GM19397 (cell line): ENCODE measurements around the gene DHX8.
A peak's percentile ranks its signal among the peaks of the same experiment; 100 is the strongest.
"Not testable (repeated sequence)": the region's sequence is repeated elsewhere in the genome, so short reads cannot be mapped to it uniquely, and the experiment has no call there.

Source experiments
- ATAC-seq: cut with Tn5 transposase; IDR thresholded peaks from one replicate; pipeline ENCODE4 v1.9.1; 2021; ENCODE audit warnings: mild to moderate bottlenecking, moderate library complexity; ENCODE audit not compliant: unreplicated experiment

The DHX8 gene

DNA sequence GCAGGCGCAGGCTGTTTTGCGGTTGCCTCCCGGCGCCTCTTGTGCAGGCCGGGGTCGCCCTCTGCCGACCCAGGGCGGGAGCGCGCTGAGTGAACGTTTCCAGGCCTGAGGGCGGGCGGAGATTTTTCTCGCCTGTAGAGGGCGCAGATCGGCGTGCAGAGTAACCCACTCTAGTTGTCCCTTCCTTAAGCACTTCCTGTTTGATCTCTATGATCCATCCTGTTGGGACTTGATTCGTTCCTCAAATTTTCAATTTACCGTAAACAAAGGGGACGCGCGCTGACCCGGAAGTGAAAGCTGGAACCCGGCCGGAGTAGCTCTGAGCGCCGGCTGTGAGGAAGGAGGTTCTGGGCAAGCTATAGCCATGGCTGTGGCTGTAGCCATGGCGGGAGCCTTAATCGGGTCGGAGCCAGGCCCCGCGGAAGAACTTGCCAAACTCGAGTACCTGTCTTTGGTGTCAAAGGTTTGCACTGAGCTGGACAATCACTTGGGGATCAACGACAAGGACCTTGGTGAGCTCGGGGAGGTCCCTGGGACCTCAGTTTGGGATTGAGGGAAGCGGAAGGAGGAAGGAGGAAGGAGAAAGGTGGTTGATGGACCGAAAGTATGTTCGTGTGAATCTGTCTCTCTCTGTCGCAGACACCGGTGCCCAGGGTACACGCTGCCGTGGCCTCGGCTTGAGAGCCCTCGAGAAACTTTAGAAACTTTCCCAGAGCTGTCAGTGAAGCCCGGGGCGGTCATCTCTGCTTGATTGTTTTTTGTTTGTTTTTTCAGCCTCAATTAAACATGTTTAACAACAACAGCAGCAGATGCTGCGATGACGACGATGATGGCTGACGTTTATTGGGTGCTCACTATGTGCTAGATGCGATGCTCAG, at the start of gene DHX8:
TSS of gene DHX8 (plus strand) at position 302 of the 878 bp plus-strand sequence. CDS start at position 365, 63 bp downstream.
- peak; percentile 95 for ATAC-seq

- ATAC-seq, result no peak
These were observed 48.9 kb upstream of the DHX8 start for GRCh38 chr17:43434902-43435319.

DNA sequence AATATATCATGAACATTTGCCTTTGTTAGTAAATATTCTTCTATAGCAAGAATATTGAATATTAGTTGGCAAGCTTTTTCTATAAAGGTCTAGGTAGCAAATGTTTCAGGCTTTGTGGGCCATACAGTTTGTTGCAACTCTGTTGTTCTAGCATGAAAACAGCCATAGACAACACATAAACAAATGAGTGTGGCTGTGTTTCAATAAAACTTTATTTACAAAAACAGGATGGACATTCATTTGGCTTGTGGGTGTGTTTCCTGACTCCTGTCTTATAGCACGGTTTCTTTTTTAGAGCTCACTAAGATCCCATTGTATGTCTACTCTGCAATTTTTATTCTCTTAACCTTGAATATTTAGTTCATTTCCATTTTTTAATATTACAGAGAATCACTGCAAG, 46.0 kb upstream of the DHX8 start:
- ATAC-seq, result no peak

- ATAC-seq, result no peak
These were observed 45.1 kb upstream of the DHX8 start for GRCh38 chr17:43438626-43439025.

DNA sequence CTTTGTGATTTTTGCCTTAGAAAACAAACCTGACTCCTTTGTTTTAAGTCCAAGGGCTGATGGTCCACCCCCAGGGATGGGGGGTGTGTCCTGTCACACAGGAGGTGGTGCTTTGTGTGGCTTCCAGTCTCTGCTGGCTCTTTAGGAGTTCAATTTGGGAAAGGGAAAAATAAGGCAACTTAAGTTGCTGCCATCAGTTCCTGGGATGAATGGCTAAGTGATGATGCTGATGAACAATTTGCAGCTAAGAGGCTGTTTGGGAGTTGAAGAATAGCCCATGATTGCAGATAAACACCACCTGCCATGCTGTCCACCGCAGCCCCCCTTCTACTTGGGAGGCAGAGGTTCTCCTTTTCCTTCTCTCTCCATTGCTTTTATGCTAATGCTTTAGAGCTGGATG, 44.7 kb upstream of the DHX8 start:
- no peak for ATAC-seq

DNA sequence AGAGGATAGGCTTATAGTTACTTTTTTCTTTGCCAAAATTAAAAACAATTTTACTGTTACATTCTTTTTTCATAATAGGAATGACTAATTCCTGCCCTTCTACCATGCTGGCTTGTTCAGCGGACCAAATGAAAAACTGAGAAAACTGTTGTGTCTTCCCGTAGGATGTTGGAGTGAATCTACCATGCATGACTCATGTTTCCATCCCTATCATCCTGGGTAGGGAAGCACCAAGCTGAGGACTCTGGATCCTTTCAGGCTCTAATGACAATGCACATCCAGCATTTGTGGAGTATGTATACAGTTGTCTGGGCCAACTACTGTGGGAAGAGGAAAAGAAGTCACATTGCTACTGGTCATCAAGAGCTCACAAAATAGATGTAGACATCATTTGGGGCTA, 41.1 kb upstream of the DHX8 start:
- ATAC-seq, result no peak

DNA sequence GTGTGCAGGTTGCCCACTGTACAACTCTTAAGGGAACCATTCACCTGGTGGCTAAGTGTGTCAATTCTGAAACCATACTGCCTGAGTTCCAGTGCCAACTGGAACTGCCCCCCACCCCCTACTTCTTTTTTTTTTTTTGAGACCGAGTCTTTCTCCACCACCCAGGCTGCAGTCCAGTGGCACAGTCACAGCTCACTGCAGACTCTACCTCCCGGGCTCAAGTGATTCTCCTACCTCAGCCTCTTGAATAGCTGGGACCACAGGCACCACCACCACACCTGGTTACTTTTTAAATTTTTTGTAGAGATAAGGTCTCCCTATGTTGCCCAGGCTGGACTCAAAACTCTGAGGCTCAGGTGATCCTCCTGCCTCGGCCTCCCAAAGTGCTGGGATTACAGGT, 40.4 kb upstream of the DHX8 start:
- no peak for ATAC-seq

DNA sequence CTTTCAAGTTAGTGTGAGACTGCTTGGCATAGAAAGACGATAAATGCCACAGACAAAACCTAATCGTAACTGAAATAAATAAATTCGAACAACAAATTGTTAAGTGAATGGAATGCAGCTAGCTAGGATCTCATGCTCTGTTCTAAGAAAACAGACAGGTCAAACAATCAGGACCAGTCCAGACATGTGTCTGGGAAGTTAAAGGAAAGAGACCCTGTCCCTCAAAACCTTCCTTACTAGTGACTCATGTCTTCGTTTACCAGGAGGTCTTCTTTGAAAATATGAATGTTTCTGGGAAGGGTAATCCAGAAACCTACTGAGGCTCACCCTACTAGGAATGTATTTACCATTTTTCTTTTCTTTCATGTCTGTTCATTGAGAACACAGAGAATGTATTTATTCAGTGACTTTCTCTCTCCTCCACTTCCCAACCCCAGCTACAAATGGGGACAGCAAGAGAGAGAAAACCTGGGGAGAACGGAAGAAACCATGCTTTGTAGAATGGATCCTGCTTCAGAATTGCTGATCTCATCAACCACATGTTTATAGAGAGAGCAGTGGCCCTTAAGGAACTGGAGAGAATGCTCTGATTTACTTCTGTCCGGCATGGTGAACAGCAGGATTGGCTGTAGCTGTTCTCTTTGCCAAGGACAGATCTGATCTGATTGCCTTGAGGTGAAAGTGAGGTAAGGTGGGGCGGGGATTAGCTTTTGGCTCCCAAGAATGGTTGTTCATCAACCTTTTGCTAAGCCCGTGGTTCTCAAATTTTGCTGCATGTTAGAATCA, 39.4 kb upstream of the DHX8 start:
- no peak for ATAC-seq

- no peak for ATAC-seq
These were observed 38.7 kb upstream of the DHX8 start for GRCh38 chr17:43445009-43445589.

DNA sequence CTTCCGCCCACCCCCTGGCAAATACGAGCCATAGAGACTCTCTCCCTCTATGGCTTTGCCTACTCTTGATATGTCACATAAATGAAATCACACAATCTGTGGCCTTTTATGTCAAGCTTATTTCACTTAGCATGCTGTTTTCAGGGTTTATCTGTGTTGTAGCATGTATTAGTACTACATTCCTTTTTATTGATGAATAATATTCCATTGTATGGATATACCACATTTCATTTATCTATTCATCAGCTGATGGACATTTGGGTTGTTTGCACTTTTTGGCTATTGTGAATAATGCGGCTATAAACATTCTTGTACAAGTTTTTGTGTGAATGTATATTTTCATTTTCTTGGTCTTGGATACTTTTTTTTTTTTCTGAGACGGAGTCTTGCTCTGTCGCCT, 37.0 kb upstream of the DHX8 start:
- no peak for ATAC-seq

- no peak for ATAC-seq
These were observed 34.9 kb upstream of the DHX8 start for GRCh38 chr17:43448720-43449469.

- ATAC-seq, result no peak
These were observed 34.1 kb upstream of the DHX8 start for GRCh38 chr17:43449470-43450248.

DNA sequence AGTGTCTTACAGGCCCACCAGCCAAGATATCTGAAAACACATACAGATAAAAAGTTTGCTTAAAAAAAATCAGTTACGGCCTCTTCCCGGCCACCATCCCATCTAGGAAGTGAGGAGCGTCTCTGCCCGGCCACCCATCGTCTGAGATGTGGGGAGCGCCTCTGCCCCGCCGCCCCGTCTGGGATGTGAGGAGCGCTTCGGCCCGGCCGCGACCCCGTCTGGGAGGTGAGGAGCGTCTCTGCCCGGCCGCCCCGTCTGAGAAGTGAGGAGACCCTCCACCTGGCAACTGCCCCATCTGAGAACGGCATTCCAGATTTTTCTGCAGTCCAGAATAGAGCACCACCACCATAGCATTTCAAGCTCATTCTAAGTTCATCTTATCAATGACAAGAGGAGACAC, 33.0 kb upstream of the DHX8 start:
- not testable (repeated sequence) for ATAC-seq

DNA sequence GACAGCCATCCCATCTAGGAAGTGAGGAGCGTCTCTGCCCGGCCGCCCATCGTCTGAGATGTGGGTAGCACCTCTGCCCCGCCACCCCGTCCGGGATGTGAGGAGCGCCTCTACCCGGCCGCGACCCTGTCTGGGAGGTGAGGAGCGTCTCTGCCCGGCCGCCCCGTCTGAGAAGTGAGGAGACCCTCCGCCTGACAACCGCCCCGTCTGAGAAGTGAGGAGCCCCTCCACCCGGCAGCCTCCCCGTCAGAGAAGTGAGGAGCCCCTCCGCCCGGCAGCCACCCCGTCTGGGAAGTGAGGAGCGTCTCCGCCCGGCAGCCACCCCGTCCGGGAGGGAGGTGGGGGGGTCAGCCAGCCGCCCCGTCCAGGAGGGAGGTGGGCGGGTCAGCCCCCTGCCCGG, 32.0 kb upstream of the DHX8 start:
- ATAC-seq, result not testable (repeated sequence)

GRCh38 chr17:43453331-43453812, 30.4 kb upstream of the DHX8 start:
- ATAC-seq, result no peak

DNA sequence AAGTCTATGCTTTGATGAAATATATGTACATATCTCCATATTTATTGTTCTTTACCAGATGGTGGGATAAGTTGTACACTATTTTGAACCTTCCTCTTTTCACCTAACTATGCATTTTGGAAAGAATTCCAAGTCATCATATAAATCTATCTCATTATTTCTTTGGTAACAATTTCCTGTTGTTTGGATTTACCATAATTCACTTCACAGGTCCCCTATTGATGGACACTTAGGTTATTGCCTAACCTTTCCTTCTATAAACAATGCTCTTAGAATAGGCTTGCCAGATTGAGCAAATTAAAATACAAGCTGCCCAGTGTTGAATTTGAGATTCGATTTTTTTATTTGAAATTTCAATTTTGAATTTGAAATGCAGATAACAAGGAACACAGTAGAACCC, 28.9 kb upstream of the DHX8 start:
- ATAC-seq, result no peak

DNA sequence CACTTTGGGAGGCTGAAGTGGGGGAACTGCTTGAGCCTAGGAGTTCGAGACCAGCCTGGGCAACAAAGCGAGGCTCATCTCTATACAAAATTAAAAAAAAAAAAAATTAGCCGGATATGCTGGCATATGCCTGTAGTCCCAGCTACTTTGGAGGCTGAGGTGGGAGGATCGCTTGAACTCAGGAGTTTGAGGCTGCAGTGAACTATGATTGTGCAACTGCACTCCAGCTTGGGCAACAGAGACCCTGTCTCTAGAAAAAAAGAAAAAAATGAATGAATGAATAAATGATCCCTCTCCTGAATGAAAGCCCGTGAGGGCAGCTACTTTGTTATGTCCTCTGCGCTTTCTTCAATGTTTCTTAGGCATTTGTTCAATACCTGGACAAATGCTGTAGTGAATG, 27.7 kb upstream of the DHX8 start:
- ATAC-seq, result no peak

DNA sequence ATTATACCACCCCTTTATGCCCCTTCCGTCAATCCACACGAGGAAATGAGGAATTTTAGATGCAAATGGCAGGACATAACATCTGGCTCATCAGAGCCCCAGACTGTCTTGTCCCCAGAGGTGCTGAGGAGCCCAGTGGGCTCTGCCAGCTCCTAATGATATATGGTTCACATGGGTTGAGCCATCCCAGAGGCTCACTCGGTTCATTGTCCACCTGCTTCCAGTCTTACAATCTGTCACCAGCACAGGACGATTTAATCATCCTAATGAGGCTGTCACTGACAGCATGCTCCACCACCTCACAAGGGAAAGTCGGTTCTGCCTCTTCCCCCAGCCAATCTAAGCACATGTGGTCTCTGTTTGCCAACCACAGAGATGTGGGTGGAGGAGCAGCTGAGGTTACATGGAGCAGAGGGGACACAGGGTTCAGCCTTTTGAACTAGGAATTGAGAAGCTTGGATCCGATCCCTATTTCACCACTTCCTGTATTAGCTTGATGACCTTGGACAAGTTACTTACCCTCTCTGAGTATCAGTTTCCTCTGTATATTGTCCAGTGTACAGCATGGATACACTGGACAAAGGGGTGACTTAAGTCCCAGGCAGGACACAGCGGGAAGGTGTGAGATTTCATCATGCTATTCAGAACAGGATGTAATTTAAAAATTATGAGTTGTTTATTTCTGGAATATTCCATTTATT, 27.0 kb upstream of the DHX8 start:
- no peak for ATAC-seq

DNA sequence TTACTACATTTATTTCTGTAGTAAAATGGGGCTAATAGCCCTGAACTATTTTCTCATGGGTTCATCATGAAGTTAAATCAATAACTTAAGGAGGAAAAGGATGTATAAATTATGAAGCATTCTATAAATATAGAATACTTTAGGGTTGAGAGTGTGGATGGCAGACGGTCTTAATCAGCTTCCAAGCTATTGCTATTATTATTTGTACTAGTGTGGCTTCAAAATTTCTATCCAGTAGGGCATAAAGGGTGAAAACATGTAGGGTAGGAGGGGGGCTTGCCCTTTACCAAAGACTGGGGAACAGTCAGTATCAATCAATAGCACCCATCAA, 26.4 kb upstream of the DHX8 start:
- no peak for ATAC-seq

- ATAC-seq, result not testable (repeated sequence)
These were observed 23.9 kb upstream of the DHX8 start for GRCh38 chr17:43459878-43460277.
